ENCODE measurements around the gene TMEM51.

Gene TMEM51

GRCh38 chr1:15259622-15260007 is 106.1 kb downstream of the TMEM51 start:
- no peaks in the 10 kb centered on the region for H3K27me3 ChIP-seq (ENCODE audit: low read depth, low read length)
- no peak overlapping the region for H3K27ac ChIP-seq (ENCODE audit: low read length)
- peaks cover 0 to 9% of the 10 kb centered on the region in 2 donors for H3K4me1 ChIP-seq (ENCODE audit: control insufficient read depth in 1 of 2, insufficient read depth in 2 of 2, low read length in 2 of 2)
- no peaks in the 10 kb centered on the region for H3K36me3 ChIP-seq (ENCODE audit: control insufficient read depth in 1 of 2, insufficient read depth in 2 of 2, low read length in 2 of 2)
- no peak overlapping the region for H3K4me3 ChIP-seq (ENCODE audit: low read depth in 1 of 2, low read length in 2 of 2)
- H3K9me3 ChIP-seq (ENCODE audit: control insufficient read depth in 1 of 2, low read length in 2 of 2) = no peaks in the 10 kb centered on the region

- no peak overlapping the region for H3K4me3 ChIP-seq (ENCODE audit: low read depth in 1 of 2, low read length in 2 of 2)
- no peaks in the 10 kb centered on the region for H3K27me3 ChIP-seq (ENCODE audit: low read depth, low read length)
- no peaks in the 10 kb centered on the region for H3K36me3 ChIP-seq (ENCODE audit: control insufficient read depth in 1 of 2, insufficient read depth in 2 of 2, low read length in 2 of 2)
- H3K9me3 ChIP-seq (ENCODE audit: control insufficient read depth in 1 of 2, low read length in 2 of 2) = no peaks in the 10 kb centered on the region
- peaks cover 0 to 9% of the 10 kb centered on the region in 2 donors for H3K4me1 ChIP-seq (ENCODE audit: control insufficient read depth in 1 of 2, insufficient read depth in 2 of 2, low read length in 2 of 2)
- H3K27ac ChIP-seq (ENCODE audit: low read length) = peak overlapping the region; percentile 14
These were observed 107.0 kb downstream of the TMEM51 start for GRCh38 chr1:15260418-15261154.

- peaks cover 0 to 9% of the 10 kb centered on the region in 2 donors for H3K4me1 ChIP-seq (ENCODE audit: control insufficient read depth in 1 of 2, insufficient read depth in 2 of 2, low read length in 2 of 2)
- peak overlapping the region in 1 of 2 donors; percentile 42 for H3K4me3 ChIP-seq (ENCODE audit: low read depth in 1 of 2, low read length in 2 of 2)
These were observed 107.8 kb downstream of the TMEM51 start for GRCh38 chr1:15261155-15262002.

GRCh38 chr1:15262003-15262377 is 108.4 kb downstream of the TMEM51 start:
- H3K9me3 ChIP-seq (ENCODE audit: control insufficient read depth in 1 of 2, low read length in 2 of 2) = no peaks in the 10 kb centered on the region
- no peaks in the 10 kb centered on the region for H3K27me3 ChIP-seq (ENCODE audit: low read depth, low read length)
- H3K4me3 ChIP-seq (ENCODE audit: low read depth in 1 of 2, low read length in 2 of 2) = no peak overlapping the region
- peaks cover 0 to 9% of the 10 kb centered on the region in 2 donors for H3K4me1 ChIP-seq (ENCODE audit: control insufficient read depth in 1 of 2, insufficient read depth in 2 of 2, low read length in 2 of 2)
- H3K36me3 ChIP-seq (ENCODE audit: control insufficient read depth in 1 of 2, insufficient read depth in 2 of 2, low read length in 2 of 2) = no peaks in the 10 kb centered on the region
- peak overlapping the region; percentile 11 for H3K27ac ChIP-seq (ENCODE audit: low read length)

More at GRCh38 chr1:15261155-15262002, 107.8 kb downstream of the TMEM51 start:
- H3K36me3 ChIP-seq (ENCODE audit: control insufficient read depth in 1 of 2, insufficient read depth in 2 of 2, low read length in 2 of 2) = no peaks in the 10 kb centered on the region
- no peaks in the 10 kb centered on the region for H3K27me3 ChIP-seq (ENCODE audit: low read depth, low read length)
- peak overlapping the region; percentile 60 for H3K27ac ChIP-seq (ENCODE audit: low read length)
- no peaks in the 10 kb centered on the region for H3K9me3 ChIP-seq (ENCODE audit: control insufficient read depth in 1 of 2, low read length in 2 of 2)

- Histone ChIP-seq H3K27ac (ENCODE audit: low read length) (peak overlapping the region; percentile 11), H3K36me3 (ENCODE audit: control insufficient read depth in 1 of 2, insufficient read depth in 2 of 2, low read length in 2 of 2) (no peaks in the 10 kb centered on the region), H3K27me3 (ENCODE audit: low read depth, low read length) (no peaks in the 10 kb centered on the region), H3K4me3 (ENCODE audit: low read depth in 1 of 2, low read length in 2 of 2) (no peak overlapping the region), H3K9me3 (ENCODE audit: control insufficient read depth in 1 of 2, low read length in 2 of 2) (no peaks in the 10 kb centered on the region), H3K4me1 (ENCODE audit: control insufficient read depth in 1 of 2, insufficient read depth in 2 of 2, low read length in 2 of 2) (peaks cover 0 to 9% of the 10 kb centered on the region in 2 donors)
These were observed 109.2 kb downstream of the TMEM51 start for GRCh38 chr1:15262706-15263105.

GRCh38 chr1:15264769-15265168 is 111.2 kb downstream of the TMEM51 start:
- no peaks in the 10 kb centered on the region for H3K36me3 ChIP-seq (ENCODE audit: control insufficient read depth in 1 of 2, insufficient read depth in 2 of 2, low read length in 2 of 2)
- H3K27ac ChIP-seq (ENCODE audit: low read length) = no peak overlapping the region

More at GRCh38 chr1:15264769-15265168, 111.2 kb downstream of the TMEM51 start:
- Histone ChIP-seq H3K9me3 (ENCODE audit: control insufficient read depth in 1 of 2, low read length in 2 of 2) (no peaks in the 10 kb centered on the region), H3K4me3 (ENCODE audit: low read depth in 1 of 2, low read length in 2 of 2) (no peak overlapping the region), H3K27me3 (ENCODE audit: low read depth, low read length) (no peaks in the 10 kb centered on the region), H3K4me1 (ENCODE audit: control insufficient read depth in 1 of 2, insufficient read depth in 2 of 2, low read length in 2 of 2) (peaks cover 0 to 4% of the 10 kb centered on the region in 2 donors)
